ENCODE measurements around the gene FHAD1.

The FHAD1 gene

GRCh38 chr1:15248216-15248615 is 1.2 kb downstream of the FHAD1 start:
- no peak for DNase-seq

GRCh38 chr1:15249081-15249480 is 2.1 kb downstream of the FHAD1 start:
- DNase-seq: no peak

- no peak for DNase-seq
These were observed 5.1 kb downstream of the FHAD1 start for GRCh38 chr1:15251857-15252835.

- no peak for DNase-seq
These were observed 7.5 kb downstream of the FHAD1 start for GRCh38 chr1:15254559-15254958.

- DNase-seq: no peak
These were observed 8.6 kb downstream of the FHAD1 start for GRCh38 chr1:15255582-15256149.

- DNase-seq: no peak
These were observed 9.6 kb downstream of the FHAD1 start for GRCh38 chr1:15256584-15256983.

GRCh38 chr1:15257309-15257708 is 10.3 kb downstream of the FHAD1 start:
- DNase-seq: no peak

- no peak for DNase-seq
These were observed 12.0 kb downstream of the FHAD1 start for GRCh38 chr1:15258833-15259621.

GRCh38 chr1:15259622-15260007 is 12.6 kb downstream of the FHAD1 start:
- DNase-seq: no peak

GRCh38 chr1:15260418-15261154 is 13.6 kb downstream of the FHAD1 start:
- peak in 1 of 14 donors; percentile 44 for DNase-seq

GRCh38 chr1:15261155-15262002 is 14.4 kb downstream of the FHAD1 start:
- DNase-seq: peak in 6 of 14 donors; percentile 20 to 63 (median 42)

- DNase-seq: no peak
These were observed 15.0 kb downstream of the FHAD1 start for GRCh38 chr1:15262003-15262377.

GRCh38 chr1:15262706-15263105 is 15.7 kb downstream of the FHAD1 start:
- no peak for DNase-seq

- no peak for DNase-seq
These were observed 17.7 kb downstream of the FHAD1 start for GRCh38 chr1:15264769-15265168.

- no peak for DNase-seq
These were observed 24.2 kb downstream of the FHAD1 start for GRCh38 chr1:15271196-15271595.

GRCh38 chr1:15272009-15272781 is 25.2 kb downstream of the FHAD1 start:
- DNase-seq: peak in 9 of 14 donors; percentile 3 to 66 (median 30)

- no peak for DNase-seq
These were observed 25.7 kb downstream of the FHAD1 start for GRCh38 chr1:15272782-15273127.

GRCh38 chr1:15273274-15273673 is 26.3 kb downstream of the FHAD1 start:
- DNase-seq: no peak

- peak in 1 of 14 donors; percentile 3 for DNase-seq
These were observed 29.1 kb downstream of the FHAD1 start for GRCh38 chr1:15275921-15276683.
